GM21423 (cell line): ENCODE data around the gene ZNF800.

ENCODE experiments used
- ATAC-seq: cut with Tn5 transposase; IDR thresholded peaks from one replicate; pipeline ENCODE4 v1.9.1; 2021; ENCODE audit warnings: mild to moderate bottlenecking, moderate library complexity; ENCODE audit not compliant: unreplicated experiment

ZNF800 gene

DNA sequence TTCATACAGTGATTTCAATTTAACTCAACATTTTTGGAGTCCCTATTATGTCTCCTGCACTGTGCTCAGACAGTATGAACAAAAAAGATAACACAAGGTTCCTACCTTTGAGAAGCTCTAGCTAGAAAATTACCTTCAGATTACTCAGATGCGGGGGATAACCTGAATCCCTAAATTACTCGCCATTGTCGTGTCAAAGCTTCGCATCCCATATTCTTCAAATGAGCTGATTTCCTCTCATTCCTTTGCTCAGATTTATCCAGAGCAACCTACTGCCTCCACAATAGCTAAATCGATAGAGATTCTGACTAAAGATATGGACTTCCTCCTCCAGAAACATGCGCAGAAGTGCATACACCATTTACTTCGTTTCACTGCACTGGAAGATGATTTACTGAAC is 42.6 kb downstream of the ZNF800 start:
- ATAC-seq = no peak

DNA sequence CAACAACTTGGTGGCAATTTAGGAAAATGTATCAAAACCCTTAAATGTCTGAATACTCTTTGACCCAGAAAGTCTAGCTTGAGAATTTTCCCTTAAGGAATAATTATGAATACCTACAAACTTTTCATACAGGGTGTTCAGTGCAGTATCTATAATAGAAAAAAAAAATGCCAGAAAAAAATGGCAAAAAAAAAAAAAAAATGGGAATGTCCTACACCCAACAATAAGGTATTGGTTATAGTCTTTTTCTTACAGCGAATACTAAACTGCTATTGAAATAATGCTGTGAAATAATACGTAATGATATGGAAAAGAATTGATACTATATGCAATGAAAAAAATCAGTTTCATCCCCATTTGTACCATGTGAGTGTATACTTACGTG is 44.3 kb downstream of the ZNF800 start:
- ATAC-seq = no peak

DNA sequence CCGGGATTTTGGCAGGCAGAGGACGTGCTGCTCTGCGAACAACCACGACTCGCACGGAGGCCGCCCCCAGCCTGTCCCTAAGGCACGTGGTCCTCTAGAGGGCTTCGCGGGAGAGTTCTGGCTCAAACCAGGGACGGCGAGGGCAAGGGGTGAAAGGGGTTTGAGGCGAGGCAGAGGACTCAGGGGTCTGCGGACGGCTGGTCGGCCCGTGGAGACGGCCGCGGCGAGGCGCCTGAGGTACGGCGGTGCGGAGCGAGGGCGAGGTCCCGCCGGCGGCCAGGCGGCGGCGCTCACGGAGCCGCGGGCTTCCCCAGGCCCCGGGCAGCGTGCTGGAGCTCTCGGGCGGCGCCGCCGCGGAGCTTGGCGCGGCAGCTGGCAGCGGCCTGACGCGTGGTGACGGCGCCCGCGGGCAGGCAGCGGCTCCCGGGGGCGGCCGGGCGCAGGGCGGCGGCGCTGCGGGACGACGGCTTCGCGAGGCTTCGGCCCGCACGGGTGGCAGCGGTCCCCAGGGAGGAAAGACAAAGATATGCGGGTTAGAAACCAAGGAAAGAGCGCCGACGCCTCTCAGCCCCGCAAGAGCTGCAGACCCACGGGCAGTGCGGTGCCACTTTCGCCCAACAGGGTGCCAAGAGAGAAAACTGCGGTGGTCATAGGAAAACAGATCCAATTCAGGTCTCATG is 44.8 kb downstream of the ZNF800 start:
- peak; percentile 99 for ATAC-seq

DNA sequence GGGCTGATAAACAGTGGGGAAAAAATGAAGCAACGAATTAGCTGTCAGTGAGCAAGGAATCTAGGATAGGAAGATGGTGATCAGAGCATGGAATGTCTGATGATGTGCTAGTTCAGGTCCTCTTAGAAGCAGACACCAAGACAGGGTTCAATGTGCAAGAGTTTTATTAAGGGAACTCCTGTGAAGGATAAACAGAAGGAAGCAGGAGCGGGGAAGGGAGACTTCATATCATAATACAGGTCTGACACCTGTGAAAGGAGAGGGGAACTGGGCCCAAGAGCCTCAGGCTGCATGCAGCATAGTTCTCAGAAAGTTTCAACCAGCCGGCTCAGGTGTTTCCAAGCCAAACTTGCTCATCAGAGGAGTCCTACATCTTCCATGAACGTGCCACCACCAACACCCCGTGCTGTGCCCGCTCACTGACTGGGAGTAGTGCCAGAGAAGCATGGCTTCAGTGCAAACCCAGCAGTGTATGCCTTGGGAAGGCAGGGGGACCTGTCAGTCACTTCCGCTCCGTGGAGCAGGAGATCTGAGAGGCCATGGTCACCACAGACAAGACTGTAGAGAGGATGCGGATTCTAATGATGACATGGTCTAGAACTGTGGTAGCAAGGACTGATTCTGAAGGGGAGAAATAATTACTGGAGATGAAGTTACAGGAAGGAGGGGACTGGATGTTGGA is 45.8 kb downstream of the ZNF800 start:
- ATAC-seq = no peak

DNA sequence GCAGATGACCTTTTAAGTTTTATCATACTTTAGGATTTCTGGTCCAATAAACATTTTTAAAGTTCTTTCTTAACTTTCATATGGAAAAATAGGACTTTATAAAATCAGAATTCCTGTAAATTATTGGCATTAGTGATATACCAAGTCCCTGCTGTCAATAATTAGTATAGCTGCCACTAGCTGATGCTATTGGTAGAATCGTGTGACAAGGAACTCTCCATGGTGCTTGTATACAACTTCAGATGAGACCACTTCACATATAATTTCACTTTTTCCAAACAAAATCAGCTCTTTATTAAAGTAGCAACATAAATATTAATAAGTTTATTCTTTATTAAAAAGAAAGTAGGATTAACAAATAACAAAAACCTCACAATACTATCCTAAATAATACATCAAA is 49.9 kb downstream of the ZNF800 start:
- no peak for ATAC-seq

DNA sequence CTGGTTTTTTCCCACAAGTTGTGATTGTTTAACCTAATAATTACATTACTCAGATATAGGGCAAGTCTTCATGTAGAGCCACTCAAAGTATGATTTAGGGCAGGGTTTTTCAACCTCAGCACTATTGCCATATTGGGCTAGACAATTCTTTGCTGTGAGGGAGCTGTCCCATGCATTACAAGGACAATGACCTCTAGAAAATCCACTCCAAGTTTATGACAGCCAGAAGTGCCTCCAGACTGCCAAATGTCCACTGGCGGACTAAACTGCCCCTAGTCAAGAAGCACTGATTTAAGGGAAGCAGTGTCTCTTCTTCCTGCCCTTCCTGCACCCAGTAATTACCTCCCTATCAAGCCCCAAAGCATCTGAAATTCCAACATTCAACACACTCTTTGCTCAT is 54.4 kb downstream of the ZNF800 start:
- no peak for ATAC-seq

DNA sequence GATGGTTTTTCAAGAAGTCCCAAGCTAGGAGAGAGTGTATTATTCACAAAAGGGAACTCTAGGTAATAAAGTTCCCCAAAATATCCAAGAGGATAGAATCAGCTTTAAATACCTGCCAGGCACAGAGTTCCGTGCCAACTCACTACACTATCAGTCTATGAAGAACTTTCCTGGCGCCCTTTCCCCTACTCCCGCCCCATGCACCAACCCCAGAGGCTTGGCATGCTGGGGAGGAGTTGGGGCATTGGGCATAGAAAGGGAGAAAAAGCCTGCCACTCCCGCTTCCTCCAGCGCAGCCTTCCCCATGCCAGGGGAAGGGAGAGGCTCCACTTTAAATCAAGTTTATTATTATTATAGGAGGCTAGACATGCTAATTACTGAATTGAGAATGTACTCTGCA is 54.9 kb downstream of the ZNF800 start:
- no peak for ATAC-seq

DNA sequence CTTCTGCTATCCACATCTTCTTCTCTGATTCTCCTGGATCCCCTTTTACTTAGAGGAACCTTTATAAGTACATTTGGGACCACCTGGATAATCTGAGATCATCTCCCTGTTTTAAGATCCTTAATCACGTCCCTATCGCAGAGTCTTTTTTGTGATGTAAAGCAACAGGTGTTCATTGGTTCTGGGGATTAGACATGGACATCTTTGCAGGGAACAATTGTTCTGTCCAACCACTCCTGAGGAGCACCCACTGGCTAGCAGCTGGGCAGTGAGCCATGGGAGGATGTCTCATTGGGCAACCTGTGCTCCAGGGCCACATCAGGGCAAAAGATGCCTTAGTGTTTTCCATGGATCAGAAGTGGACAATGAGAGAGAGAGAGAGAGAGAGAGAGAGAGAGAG is 56.0 kb downstream of the ZNF800 start:
- no peak for ATAC-seq

DNA sequence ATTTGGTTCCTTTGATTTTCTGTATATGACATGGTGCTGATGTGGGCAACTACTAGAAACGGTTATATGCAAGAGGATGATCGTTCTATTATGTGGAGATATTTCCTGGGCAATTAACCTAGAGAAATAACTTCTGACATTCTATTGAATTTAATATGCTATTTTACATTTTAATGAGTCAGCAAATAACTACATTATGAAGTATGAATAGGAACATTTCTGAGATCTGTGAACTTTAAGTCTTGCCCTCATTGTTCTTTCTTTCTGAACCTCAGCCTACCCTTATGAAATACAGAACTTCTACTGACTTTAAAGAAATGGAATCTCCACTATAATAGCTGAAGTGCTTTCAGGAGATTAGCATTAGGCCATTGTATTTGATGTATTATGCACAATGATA is 59.6 kb downstream of the ZNF800 start:
- no peak for ATAC-seq

DNA sequence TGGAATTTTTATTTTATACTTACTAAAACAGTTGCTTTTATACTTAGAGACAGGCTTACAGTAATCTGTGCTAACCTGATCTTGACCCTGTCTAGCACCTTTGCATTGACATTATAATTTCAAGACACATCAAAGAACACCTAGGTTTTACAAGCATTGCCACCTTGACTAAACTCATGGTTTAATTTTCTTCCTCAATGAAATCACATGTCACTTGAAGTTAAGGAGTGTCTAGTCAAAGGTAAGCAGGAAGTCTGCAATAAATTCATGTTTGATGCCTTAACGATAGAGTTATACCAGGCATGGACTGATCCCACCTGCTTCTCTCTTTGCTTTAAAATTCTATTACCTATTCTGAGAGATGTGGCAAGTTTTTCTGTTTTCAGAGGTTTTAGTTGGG is 62.4 kb downstream of the ZNF800 start:
- ATAC-seq = no peak

DNA sequence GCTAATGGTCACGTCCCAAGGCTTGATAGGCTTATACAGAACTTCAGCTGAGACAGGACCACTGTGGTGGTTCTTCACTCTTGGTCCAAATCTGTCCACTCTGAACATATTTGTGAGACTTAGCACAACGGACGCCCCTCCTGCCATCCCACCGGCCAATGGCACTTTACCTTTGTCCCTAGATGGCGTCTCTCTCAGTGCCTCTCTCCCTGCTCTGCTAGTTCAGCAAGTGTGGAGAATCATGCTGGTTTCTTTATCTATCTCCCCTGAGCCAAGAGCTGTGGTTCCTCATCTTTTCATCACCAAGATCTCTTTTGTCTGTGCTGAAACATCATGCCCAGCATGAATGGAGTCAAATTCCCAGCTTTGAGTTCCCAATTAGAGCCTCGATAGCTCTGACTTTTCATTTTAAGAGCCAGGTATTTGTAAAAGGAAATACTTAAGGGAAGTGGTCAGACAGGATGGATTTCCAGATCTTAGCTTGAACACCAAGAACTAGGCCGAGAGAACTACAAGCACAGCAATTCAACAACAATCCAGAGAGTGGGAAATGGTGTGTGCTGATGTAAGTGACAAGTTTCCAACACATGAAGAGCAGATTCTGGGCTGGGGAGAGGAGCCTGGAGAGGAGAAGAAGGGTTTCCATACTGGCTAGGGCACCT is 69.5 kb downstream of the ZNF800 start:
- no peak for ATAC-seq

DNA sequence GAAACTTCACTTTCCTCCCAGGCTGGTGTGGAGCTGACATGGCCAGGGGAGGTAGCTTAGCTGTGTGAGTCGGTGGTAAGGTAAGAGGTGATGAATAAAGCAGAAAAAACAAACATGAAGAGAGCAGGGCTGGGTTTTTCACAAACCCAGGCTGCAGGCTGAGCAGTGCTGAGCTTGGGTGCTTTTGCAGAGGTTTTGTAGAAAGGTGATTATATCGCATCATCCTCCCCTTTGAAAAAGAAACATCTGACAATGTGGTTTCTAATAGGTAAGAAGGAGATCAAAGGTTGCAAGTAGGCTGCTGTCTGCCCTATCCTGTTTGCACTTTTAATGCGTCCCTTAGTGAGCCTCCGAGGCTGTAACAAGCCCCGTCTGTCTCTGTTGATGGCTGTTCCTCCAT is 70.2 kb downstream of the ZNF800 start:
- ATAC-seq = no peak

DNA sequence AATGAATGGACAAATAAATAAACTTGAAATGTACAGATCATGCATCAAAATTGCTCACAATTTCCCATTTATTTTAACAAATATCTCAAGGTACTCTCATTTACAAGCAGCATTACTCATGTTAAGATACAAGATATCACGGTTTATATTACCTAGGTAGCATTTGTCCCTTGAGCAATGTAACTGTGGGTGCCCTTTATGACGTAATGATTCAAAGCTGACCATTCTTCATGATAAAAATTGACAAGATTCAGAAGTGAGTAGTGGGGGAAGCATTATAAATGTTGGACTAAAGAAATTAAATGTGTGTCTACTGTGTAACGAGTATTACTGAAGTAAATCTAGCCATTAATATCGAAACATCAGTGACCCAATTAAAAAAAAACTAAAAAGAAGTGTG is 71.5 kb downstream of the ZNF800 start:
- ATAC-seq = no peak
